OCI-LY1 (cell line): Measurements from ENCODE around the gene ZNF415.

Experiments
- H2AFZ ChIP-seq: fragments of 200-600 bp; sonication (generic), shearing (Covaris generic); 2 replicates; pipeline ENCODE4 v1.6.0; 2014; ENCODE audit warnings: antibody characterized with exemption, mild to moderate bottlenecking, low read length
- H3F3A ChIP-seq: fragments of 200-600 bp; sonication (generic), shearing (Covaris generic); 2 replicates; pipeline ENCODE4 v1.6.0; 2014; ENCODE audit warnings: mild to moderate bottlenecking, antibody characterized with exemption, low read length, moderate library complexity; ENCODE audit not compliant: insufficient read depth
- H3K27ac ChIP-seq: fragments of 200-600 bp; sonication (generic); 2 replicates; pipeline ENCODE4 v1.5.1; 2014; ENCODE audit warnings: low read length, mixed run types, mild to moderate bottlenecking, low read depth; ENCODE audit not compliant: poor library complexity, severe bottlenecking
- H3K27me3 ChIP-seq: fragments of 200-600 bp; sonication (generic); 2 replicates; pipeline ENCODE4 v1.6.0; 2014; ENCODE audit warnings: antibody characterized with exemption, mild to moderate bottlenecking, low read length, moderate library complexity; ENCODE audit not compliant: insufficient read depth
- H3K36me3 ChIP-seq: fragments of 200-600 bp; sonication (generic); 2 replicates; pipeline ENCODE4 v1.6.1; 2014; ENCODE audit warnings: mild to moderate bottlenecking, antibody characterized with exemption, low read length, moderate library complexity, mixed read lengths; ENCODE audit not compliant: insufficient read depth
- H3K4me1 ChIP-seq: fragments of 200-600 bp; sonication (generic); 2 replicates; pipeline ENCODE4 v1.5.1; 2014; ENCODE audit warnings: mild to moderate bottlenecking, low read length, moderate library complexity; ENCODE audit not compliant: insufficient read depth, severe bottlenecking
- H3K4me2 ChIP-seq: fragments of 200-600 bp; sonication (generic), shearing (Covaris generic); 2 replicates; pipeline ENCODE4 v1.6.1; 2014; ENCODE audit warnings: low read length
- H3K4me3 ChIP-seq: fragments of 200-600 bp; sonication (generic); 2 replicates; pipeline ENCODE4 v1.5.1; 2014; ENCODE audit warnings: low read length, low read depth, mild to moderate bottlenecking, mixed read lengths; ENCODE audit not compliant: poor library complexity, severe bottlenecking
- H3K79me2 ChIP-seq: fragments of 200-600 bp; shearing (Covaris generic); 2 replicates; pipeline ENCODE4 v1.6.1; 2016; ENCODE audit warnings: mixed run types, low read length, mixed read lengths; ENCODE audit not compliant: insufficient read depth
- H3K9ac ChIP-seq: fragments of 200-600 bp; sonication (generic), shearing (Covaris generic); 2 replicates; pipeline ENCODE4 v1.6.1; 2014; ENCODE audit warnings: mild to moderate bottlenecking, low read length, mixed read lengths
- H3K9me2 ChIP-seq: fragments of 200-600 bp; sonication (generic), shearing (Covaris generic); 2 replicates; pipeline ENCODE4 v1.6.1; 2014; ENCODE audit warnings: low read depth, mild to moderate bottlenecking, low read length, mixed read lengths
- H3K9me3 ChIP-seq: fragments of 200-600 bp; shearing (Covaris generic); 2 replicates; pipeline ENCODE4 v1.6.1; 2014; ENCODE audit warnings: low read length, mixed read lengths
- H4K20me1 ChIP-seq: fragments of 200-600 bp; sonication (generic), shearing (Covaris generic); 2 replicates; pipeline ENCODE4 v1.6.0; 2016; ENCODE audit warnings: mild to moderate bottlenecking, low read length; ENCODE audit not compliant: insufficient read depth
- CTCF ChIP-seq: fragments of 200-600 bp; sonication (generic), shearing (Covaris generic); IDR thresholded peaks from 2 replicates; pipeline ENCODE4 v1.5.1; 2017; ENCODE audit warnings: mild to moderate bottlenecking, antibody characterized with exemption, low read length, moderate library complexity, mixed read lengths
- EZH2 ChIP-seq: fragments of 200-600 bp; sonication (generic), shearing (Covaris generic); IDR thresholded peaks from 2 replicates; pipeline ENCODE4 v1.8.0; 2017; ENCODE audit warnings: borderline replicate concordance, mixed run types, mild to moderate bottlenecking, antibody characterized with exemption, low read length, moderate library complexity, mixed read lengths

The ZNF415 gene

DNA sequence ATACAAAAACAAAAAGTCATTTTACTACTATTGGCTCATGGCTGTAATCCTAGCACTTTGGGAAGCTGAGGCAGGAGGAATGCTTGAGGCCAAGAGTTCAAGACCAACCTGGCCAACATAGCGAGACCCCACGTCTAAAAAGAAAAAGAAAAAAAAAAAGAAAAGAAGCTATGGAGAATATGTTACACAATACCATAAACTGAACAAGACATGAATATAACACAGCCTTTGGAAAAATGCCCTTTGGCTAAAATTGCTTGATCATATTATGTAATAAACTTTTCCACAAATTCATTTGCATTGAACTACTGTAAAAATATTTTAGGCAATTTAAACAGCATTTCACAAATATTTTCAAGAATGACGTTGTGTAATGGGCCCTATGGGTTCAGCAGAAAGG lies 3.7 kb upstream of the ZNF415 start:
- Histone ChIP-seq H3K9me3 (peaks cover 13% of the 10 kb centered on the region), H3K9ac (no peak overlapping the region), H3K4me1 (no peaks in the 10 kb centered on the region), H3K4me3 (no peak overlapping the region), H4K20me1 (no peaks in the 10 kb centered on the region), H3K4me2 (no peak overlapping the region), H2AFZ (no peak overlapping the region), H3K79me2 (no peaks in the 10 kb centered on the region), H3F3A (no peaks in the 10 kb centered on the region), H3K36me3 (no peaks in the 10 kb centered on the region), H3K9me2 (no peaks in the 10 kb centered on the region), H3K27ac (no peak overlapping the region), H3K27me3 (no peaks in the 10 kb centered on the region)
- TF ChIP-seq CTCF (no peak), EZH2 (no peak)

DNA sequence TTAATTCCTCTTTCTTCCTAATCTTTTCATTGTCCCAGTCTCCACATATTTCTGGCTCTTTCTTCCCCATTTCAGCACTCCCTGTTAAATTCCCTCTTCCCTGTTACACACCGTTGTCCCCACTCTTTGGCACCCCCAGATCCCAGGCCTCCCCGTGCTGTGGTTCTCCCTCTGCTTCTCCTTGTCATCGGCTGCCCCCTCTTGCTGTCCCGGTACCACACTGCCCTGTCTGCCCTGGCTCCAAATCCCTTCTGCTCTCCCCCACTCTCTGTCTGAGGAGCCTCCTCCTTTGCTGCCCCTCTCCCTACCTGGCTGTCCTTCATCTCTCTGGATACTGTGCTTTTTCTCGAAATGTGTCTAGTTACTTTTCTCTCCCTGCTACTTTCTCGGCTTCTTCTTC lies 983 bp downstream of the ZNF415 start:
- Histone ChIP-seq H3K9me3 (peaks cover 5% of the 10 kb centered on the region; the same call in 1 of the 2 replicates), H3K27ac (no peak overlapping the region), H3K4me1 (no peaks in the 10 kb centered on the region), H3K4me2 (peak overlapping the region; percentile 63), H3K27me3 (no peaks in the 10 kb centered on the region), H3K4me3 (peak overlapping the region; percentile 62), H3K79me2 (no peaks in the 10 kb centered on the region), H4K20me1 (no peaks in the 10 kb centered on the region), H3F3A (no peaks in the 10 kb centered on the region), H3K9me2 (no peaks in the 10 kb centered on the region), H3K9ac (no peak overlapping the region; the same call in 1 of the 2 replicates), H2AFZ (no peak overlapping the region), H3K36me3 (no peaks in the 10 kb centered on the region)
- no peak for TF ChIP-seq CTCF
- no peak for TF ChIP-seq EZH2

DNA sequence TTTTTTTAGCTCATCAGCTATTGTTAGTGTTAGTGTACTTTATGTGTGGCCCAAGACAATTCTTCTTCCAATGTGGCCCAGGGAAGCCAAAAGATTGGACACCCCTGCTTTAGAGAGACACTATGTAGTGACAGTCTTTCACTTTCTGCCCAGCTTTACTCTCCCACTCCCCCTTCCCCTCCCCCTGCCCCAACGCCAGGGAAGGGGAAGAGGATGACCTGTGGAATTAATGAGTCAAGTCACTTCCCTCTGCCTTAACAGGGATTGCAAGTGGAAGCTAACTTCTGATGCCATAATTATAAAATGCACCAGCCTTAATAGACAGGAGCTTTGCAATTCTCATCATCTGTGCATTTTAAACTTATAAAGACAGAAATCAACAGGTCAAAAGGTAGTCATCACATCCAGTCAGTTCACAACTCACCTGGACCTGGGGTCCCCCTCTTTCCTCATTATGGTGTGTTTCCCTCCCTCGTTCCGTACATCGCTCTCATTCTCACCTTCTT lies 1.6 kb downstream of the ZNF415 start:
- H3K9ac ChIP-seq, result no peak overlapping the region
- H3K4me2 ChIP-seq, result no peak overlapping the region
- H3K27me3 ChIP-seq, result no peaks in the 10 kb centered on the region
- no peaks in the 10 kb centered on the region for H3K4me1 ChIP-seq
- H3K9me2 ChIP-seq, result no peaks in the 10 kb centered on the region
- no peaks in the 10 kb centered on the region for H4K20me1 ChIP-seq
- H3F3A ChIP-seq, result no peaks in the 10 kb centered on the region
- peaks cover 5% of the 10 kb centered on the region; the same call in 1 of the 2 replicates for H3K9me3 ChIP-seq
- H3K79me2 ChIP-seq, result no peaks in the 10 kb centered on the region
- no peak overlapping the region for H3K27ac ChIP-seq
- no peaks in the 10 kb centered on the region for H3K36me3 ChIP-seq
- TF ChIP-seq EZH2, result no peak
- no peak for TF ChIP-seq CTCF
- no peak overlapping the region for H2AFZ ChIP-seq
- H3K4me3 ChIP-seq, result no peak overlapping the region
